A673 (cell line): ENCODE results near the gene CTCF. TPM values are rescaled to one million over a fixed set of nuclear protein-coding genes. Genes with fewer than 3 reads are reported as not detected.

Source experiments
- BruUV-seq: library from RNA; stranded (reverse); fragments of 400-500 nt; replicated peaks from 2 replicates; lab custom pipeline; 2021; lab: Mats Ljungman, UMichigan
- CTCF ChIA-PET: fragments of 300-600 bp; sonication (Branson Sonifier 250); formaldehyde crosslinking; loops from one replicate; lab custom pipeline; 2022; ENCODE audit warnings: antibody characterized with exemption; lab: Charles Lee
- POLR2A ChIA-PET: fragments of 300-600 bp; sonication (Branson Sonifier 250); formaldehyde crosslinking; loops from one replicate; lab custom pipeline; 2022; ENCODE audit warnings: antibody characterized with exemption; ENCODE audit not compliant: low non-redundant PET; lab: Charles Lee
- DNase-seq: peaks from one replicate; pipeline ENCODE4 v3.0.0-alpha.2; 2015; ENCODE audit warnings: low spot score
- H3K27ac ChIP-seq: fragments of 200-600 bp; sonication (generic); 2 replicates; pipeline ENCODE4 v1.5.1; 2016; ENCODE audit warnings: mixed run types, low read depth, mild to moderate bottlenecking, mixed read lengths, antibody characterized with exemption, low read length; ENCODE audit not compliant: poor library complexity, severe bottlenecking
- H3K27me3 ChIP-seq: fragments of 200-600 bp; sonication (generic); replicated peaks from 2 replicates; pipeline ENCODE4 v1.6.1; 2017; ENCODE audit warnings: mixed run types, low read depth, mild to moderate bottlenecking, mixed read lengths, antibody characterized with exemption, low read length; ENCODE audit not compliant: insufficient read depth, poor library complexity
- H3K36me3 ChIP-seq: fragments of 200-600 bp; sonication (generic); 2 replicates; pipeline ENCODE4 v1.6.1; 2016; ENCODE audit warnings: mixed run types, mild to moderate bottlenecking, mixed read lengths, antibody characterized with exemption, low read length; ENCODE audit not compliant: insufficient read depth, poor library complexity, severe bottlenecking
- H3K4me1 ChIP-seq: fragments of 200-600 bp; sonication (generic); 2 replicates; pipeline ENCODE4 v1.6.1; 2017; ENCODE audit warnings: mixed run types, mild to moderate bottlenecking, mixed read lengths, antibody characterized with exemption, low read length; ENCODE audit not compliant: insufficient read depth, poor library complexity, severe bottlenecking
- H3K4me3 ChIP-seq: fragments of 200-600 bp; sonication (generic); 2 replicates; pipeline ENCODE4 v1.5.1; 2016; ENCODE audit warnings: low read depth, mixed run types, mild to moderate bottlenecking, mixed read lengths, low read length; ENCODE audit not compliant: poor library complexity, severe bottlenecking
- H3K9me3 ChIP-seq: fragments of 200-600 bp; sonication (generic); 2 replicates; pipeline ENCODE4 v1.6.1; 2016; ENCODE audit warnings: mixed run types, low read depth, mild to moderate bottlenecking, mixed read lengths, antibody characterized with exemption, low read length; ENCODE audit not compliant: poor library complexity, severe bottlenecking
- EZH2 ChIP-seq: fragments of 200-600 bp; sonication (generic); IDR thresholded peaks from 2 replicates; pipeline ENCODE4 v1.6.1; 2017; ENCODE audit warnings: borderline replicate concordance, low read depth, mild to moderate bottlenecking, mixed read lengths, antibody characterized with exemption, low read length; ENCODE audit not compliant: poor library complexity, severe bottlenecking
- intact Hi-C: fragments of 100-400 bp; cut with micrococcal nuclease; formaldehyde crosslinking; loops from one replicate; pipeline ENCODE4 v1.10.0; 2022; ENCODE audit not compliant: unreplicated experiment
- total RNA-seq: library from RNA; stranded (reverse); gene quantifications from 2 replicates; pipeline ENCODE4 v1.2.3, GENCODE V29; 2021
- TF ChIP-seq, protein P1 (sequence below): fragments of 300-800, 200-600 bp; sonication (generic); conservative IDR thresholded peaks from 2 replicates; pipeline ENCODE4 v1.5.1; 2017; ENCODE audit warnings: low read depth, mild to moderate bottlenecking, antibody characterized with exemption, low read length, moderate library complexity, mixed read lengths

CTCF gene
- total RNA-seq, 1 experiment from 2014 or later, result 74.7 TPM

DNA sequence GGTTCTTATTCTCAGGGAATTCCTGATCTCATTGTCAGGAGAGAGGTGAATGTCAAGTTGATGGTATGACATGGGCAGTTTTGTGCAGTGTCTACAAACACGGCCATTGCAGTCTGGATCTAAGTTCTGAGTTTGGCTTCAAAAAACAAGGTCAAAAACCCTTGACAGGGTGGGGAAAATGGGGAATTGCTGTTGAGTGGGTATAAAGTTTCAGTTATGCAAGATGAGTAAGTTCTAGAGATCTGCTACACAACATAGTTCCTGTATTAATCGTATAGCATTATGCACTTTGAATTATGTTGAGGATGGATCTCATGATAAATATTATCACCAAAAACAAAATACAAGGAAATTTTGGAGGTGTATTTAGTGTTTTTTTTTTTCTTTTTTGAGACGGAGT lies 46.0 kb downstream of the CTCF start:
- H3K36me3 ChIP-seq, result peaks cover 21% of the 10 kb centered on the region
- ChIA-PET CTCF (no interaction called here), POLR2A (no interaction called here)
- no peak overlapping the region for H3K4me3 ChIP-seq
- BruUV-seq, result no TSS peak
- H3K9me3 ChIP-seq, result no peaks in the 10 kb centered on the region
- intact Hi-C loops, result no loop called here
- H3K4me1 ChIP-seq, result no peaks in the 10 kb centered on the region
- no peak overlapping the region for H3K27ac ChIP-seq
- H3K27me3 ChIP-seq, result no peaks in the 10 kb centered on the region
- TF ChIP-seq, protein P1, sequence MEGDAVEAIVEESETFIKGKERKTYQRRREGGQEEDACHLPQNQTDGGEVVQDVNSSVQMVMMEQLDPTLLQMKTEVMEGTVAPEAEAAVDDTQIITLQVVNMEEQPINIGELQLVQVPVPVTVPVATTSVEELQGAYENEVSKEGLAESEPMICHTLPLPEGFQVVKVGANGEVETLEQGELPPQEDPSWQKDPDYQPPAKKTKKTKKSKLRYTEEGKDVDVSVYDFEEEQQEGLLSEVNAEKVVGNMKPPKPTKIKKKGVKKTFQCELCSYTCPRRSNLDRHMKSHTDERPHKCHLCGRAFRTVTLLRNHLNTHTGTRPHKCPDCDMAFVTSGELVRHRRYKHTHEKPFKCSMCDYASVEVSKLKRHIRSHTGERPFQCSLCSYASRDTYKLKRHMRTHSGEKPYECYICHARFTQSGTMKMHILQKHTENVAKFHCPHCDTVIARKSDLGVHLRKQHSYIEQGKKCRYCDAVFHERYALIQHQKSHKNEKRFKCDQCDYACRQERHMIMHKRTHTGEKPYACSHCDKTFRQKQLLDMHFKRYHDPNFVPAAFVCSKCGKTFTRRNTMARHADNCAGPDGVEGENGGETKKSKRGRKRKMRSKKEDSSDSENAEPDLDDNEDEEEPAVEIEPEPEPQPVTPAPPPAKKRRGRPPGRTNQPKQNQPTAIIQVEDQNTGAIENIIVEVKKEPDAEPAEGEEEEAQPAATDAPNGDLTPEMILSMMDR, result no peak
- no peak for TF ChIP-seq EZH2
- no peak for DNase-seq

DNA sequence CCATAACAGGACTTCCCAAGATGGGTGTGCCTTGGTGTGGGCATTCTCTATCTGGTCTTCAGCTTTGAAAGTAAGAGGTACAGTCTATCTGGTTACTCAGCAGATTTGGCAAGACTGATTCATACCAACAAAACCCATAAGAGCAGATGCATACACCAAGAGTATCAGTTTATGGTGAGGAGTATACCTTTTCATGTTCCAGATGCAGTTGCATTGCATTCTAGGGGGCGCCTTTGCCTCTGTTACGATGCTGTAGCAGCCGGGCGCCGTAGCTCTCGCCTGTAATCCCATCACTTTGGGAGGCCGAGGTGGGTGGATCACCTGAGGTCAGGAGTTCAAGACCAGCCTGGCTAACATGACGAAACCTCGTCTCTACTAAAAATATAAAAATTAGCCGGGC lies 51.5 kb downstream of the CTCF start:
- peaks cover 44% of the 10 kb centered on the region for H3K36me3 ChIP-seq
- peak; percentile 17 for DNase-seq
- no peaks in the 10 kb centered on the region for H3K4me1 ChIP-seq
- ChIA-PET CTCF (no interaction called here), POLR2A (no interaction called here)
- H3K27me3 ChIP-seq, result no peaks in the 10 kb centered on the region
- H3K27ac ChIP-seq, result no peak overlapping the region
- intact Hi-C loops, result no loop called here
- no TSS peak for BruUV-seq
- no peak overlapping the region for H3K4me3 ChIP-seq
- TF ChIP-seq, protein P1, result peak; percentile 46
- TF ChIP-seq EZH2, result no peak
- H3K9me3 ChIP-seq, result no peaks in the 10 kb centered on the region

DNA sequence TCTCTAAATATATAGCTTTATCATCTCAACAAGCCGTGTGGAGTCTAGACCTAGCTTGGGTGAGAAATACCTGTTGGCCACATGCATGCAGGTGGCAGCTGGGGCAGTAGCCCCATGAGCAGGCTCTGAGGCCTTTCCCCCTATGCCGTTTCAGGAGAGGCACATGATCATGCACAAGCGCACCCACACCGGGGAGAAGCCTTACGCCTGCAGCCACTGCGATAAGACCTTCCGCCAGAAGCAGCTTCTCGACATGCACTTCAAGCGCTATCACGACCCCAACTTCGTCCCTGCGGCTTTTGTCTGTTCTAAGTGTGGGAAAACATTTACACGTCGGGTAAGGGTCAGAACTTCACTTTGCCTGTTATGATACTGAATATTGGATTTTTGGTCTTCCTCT lies 65.9 kb downstream of the CTCF start:
- CTCF ChIA-PET, result no interaction called here

More for the DNA sequence above, 65.9 kb downstream of the CTCF start:
- peaks cover 52% of the 10 kb centered on the region for H3K36me3 ChIP-seq
- no peak for TF ChIP-seq EZH2
- TF ChIP-seq, protein P1, result no peak
- BruUV-seq, result no TSS peak
- POLR2A ChIA-PET, result no interaction called here
- intact Hi-C loops, result no loop called here
- peaks cover 17% of the 10 kb centered on the region for H3K4me1 ChIP-seq
- no peak overlapping the region for H3K27ac ChIP-seq
- no peak overlapping the region for H3K4me3 ChIP-seq
- H3K9me3 ChIP-seq, result no peaks in the 10 kb centered on the region
- no peak for DNase-seq
- no peaks in the 10 kb centered on the region for H3K27me3 ChIP-seq
